ENCODE measurements around the gene PIP4K2A.

PIP4K2A gene

DNA sequence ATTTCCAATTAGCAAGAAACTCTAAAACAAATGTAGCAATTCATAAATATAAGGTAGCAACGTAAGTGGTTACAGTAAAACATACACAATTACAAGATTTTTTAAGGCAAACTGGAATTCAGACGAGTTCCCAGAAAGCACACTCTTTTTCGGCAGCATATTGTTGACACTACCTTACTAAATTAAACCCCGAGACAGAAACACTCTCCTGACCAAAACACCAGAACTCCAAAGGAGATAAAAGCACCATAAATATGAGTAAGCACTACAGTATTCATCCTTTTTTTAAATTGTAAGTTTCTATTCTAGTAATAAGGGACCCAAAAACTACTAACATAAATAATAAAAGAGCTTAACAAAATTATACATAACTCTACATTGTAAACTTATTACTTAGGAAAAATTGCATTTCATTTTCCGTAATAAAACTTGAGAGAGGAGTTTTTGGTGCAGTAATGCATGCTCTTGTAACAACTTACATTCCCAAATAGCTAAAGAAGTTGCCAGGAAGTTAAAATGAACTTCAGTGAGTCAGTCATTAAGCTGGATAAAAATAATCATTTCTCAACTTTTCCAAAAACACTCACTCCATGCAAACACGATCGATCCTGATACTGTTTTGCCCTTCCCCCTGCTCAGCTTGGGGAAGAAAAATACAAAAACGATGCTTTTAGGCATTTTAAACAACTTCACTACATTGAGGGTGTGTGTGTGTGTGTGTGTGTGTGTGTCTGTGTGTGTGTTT is 2.0 kb downstream of the PIP4K2A start:
- H3K4me3 Mint-ChIP-seq: peak overlapping the region; percentile 92
- H3K27me3 Mint-ChIP-seq: no peaks in the 10 kb centered on the region
- H3K36me3 Mint-ChIP-seq (ENCODE audit: low read depth): peaks cover 23% of the 10 kb centered on the region
- H3K9me3 Mint-ChIP-seq: no peaks in the 10 kb centered on the region
- H3K4me1 Mint-ChIP-seq (ENCODE audit: low read depth): peaks cover 55% of the 10 kb centered on the region
- peak overlapping the region; percentile 89 for H3K27ac Mint-ChIP-seq

DNA sequence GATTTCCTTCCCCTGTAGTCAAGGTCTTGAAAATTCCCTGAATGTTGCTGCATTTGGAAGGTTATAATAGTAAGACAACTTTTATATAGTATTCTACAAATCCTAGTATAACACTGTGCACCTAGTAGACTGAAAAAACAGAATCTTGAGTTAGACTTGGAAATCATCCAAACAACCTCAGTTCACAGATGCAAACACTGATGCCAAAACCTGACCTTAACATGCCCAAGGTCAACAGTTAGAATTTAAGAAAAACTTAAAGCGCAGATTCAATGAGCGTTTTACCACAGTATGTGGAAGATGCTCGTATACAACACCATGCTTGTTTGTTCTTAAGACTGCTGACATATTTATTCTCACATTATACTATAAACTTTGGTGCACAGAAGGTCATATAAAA is 3.0 kb downstream of the PIP4K2A start:
- no peaks in the 10 kb centered on the region for H3K27me3 Mint-ChIP-seq
- peaks cover 64% of the 10 kb centered on the region for H3K4me1 Mint-ChIP-seq (ENCODE audit: low read depth)
- peaks cover 3% of the 10 kb centered on the region for H3K9me3 Mint-ChIP-seq

DNA sequence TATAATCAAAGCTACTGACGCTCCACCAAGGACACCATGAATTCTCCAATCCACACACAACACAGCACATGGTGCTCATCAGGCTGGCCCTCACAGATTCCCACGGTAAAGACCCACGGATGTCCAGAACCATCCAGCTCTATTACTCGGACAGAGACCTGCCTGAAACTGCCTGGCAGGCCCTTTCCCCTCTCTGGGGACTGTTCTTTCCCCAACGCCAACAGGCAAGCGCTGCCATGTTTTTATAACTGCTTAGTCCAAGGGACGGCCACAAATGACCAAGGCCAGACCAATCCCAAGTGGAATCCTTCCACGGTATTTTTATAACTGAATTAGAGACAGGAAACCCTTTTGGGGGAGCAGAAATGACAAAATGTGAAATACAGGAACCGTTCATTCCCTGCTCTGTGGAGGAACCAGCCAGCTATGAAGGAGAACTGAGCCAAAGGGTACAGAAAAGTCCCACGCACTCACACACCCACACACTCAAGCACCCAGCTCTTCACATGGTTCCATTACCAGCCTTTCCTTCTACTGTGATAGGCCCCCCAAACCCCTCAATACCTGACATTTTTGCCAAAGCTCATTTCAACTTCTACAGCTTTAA is 4.1 kb downstream of the PIP4K2A start:
- Mint-ChIP-seq H3K4me1 (ENCODE audit: low read depth) (peaks cover 74% of the 10 kb centered on the region), H3K4me3 (peak overlapping the region; percentile 92), H3K9me3 (peaks cover 6% of the 10 kb centered on the region), H3K36me3 (ENCODE audit: low read depth) (peaks cover 39% of the 10 kb centered on the region), H3K27ac (peak overlapping the region; percentile 74), H3K27me3 (no peaks in the 10 kb centered on the region)

More for the DNA sequence above, 3.0 kb downstream of the PIP4K2A start:
- Mint-ChIP-seq H3K27ac (peak overlapping the region; percentile 59), H3K4me3 (peak overlapping the region; percentile 92), H3K36me3 (ENCODE audit: low read depth) (peaks cover 30% of the 10 kb centered on the region)

DNA sequence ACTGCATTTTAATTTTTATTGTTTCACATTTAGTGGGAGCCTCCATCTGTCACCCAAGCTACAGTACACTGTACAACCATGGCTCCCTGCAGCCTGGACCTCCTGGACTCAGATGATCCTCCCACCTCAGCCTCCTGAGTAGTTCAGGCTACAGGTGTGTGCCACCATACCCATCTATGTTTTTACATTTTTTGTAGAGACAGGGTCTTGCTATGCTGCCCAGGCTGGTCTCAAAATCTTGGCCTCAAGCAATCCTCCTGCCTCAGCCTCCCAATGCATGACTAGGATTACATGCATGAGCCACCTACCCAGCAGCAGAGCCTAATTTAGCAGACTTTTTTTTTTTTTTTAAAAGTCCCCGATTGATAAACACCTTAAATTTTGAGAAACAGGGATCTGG is 5.6 kb downstream of the PIP4K2A start:
- Mint-ChIP-seq H3K36me3 (ENCODE audit: low read depth) (peaks cover 46% of the 10 kb centered on the region), H3K27ac (peak overlapping the region; percentile 23), H3K4me3 (no peak overlapping the region), H3K27me3 (no peaks in the 10 kb centered on the region), H3K4me1 (ENCODE audit: low read depth) (peaks cover 85% of the 10 kb centered on the region), H3K9me3 (peaks cover 6% of the 10 kb centered on the region)

DNA sequence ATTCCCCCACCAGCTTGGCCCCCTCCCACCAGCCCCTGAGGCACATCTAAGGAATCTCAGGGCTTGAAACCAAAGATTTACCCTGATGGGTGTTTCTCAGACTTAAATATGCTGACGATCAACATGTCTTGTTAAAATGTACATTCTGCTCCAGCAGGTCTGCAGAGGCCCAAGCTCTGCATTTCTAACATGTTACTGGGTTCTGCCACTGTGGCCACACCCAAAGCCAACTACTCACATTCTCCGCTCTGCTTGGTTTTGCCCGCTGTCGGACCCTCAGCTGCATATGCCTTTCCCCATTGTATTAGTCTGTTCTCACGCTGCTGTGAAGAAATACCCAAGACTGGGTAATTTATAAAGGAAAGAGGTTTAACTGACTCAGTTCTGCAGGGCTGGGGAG is 8.9 kb downstream of the PIP4K2A start:
- peaks cover 6% of the 10 kb centered on the region for H3K9me3 Mint-ChIP-seq
- H3K27ac Mint-ChIP-seq: peak overlapping the region; percentile 78
- H3K36me3 Mint-ChIP-seq (ENCODE audit: low read depth): peaks cover 59% of the 10 kb centered on the region
- H3K27me3 Mint-ChIP-seq: no peaks in the 10 kb centered on the region
- peak overlapping the region; percentile 37 for H3K4me3 Mint-ChIP-seq
- H3K4me1 Mint-ChIP-seq (ENCODE audit: low read depth): peaks cover 96% of the 10 kb centered on the region

DNA sequence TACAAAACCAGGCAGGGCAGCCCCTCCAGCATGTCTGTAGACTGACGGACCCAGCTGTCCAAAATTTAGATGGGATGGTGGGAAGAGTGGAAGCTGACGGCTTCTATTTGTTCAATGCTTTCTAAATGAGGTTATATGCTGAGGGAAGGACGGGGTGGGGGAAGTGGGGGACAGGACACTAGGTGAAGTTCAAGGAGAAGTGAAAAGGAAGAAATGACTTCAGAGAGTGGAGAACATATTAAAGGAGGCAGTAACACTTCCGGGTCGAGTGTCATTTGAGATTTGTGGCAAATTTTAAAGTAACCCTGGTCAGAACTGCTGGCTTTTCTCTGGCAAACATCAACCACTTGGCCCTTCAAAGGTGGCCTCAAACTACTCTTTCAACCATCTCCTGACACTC is 9.4 kb downstream of the PIP4K2A start:
- peaks cover 96% of the 10 kb centered on the region for H3K4me1 Mint-ChIP-seq (ENCODE audit: low read depth)
- H3K4me3 Mint-ChIP-seq: peak overlapping the region; percentile 12
- H3K27me3 Mint-ChIP-seq: no peaks in the 10 kb centered on the region
- peaks cover 56% of the 10 kb centered on the region for H3K36me3 Mint-ChIP-seq (ENCODE audit: low read depth)
- H3K27ac Mint-ChIP-seq: peak overlapping the region; percentile 78
- H3K9me3 Mint-ChIP-seq: peaks cover 6% of the 10 kb centered on the region

DNA sequence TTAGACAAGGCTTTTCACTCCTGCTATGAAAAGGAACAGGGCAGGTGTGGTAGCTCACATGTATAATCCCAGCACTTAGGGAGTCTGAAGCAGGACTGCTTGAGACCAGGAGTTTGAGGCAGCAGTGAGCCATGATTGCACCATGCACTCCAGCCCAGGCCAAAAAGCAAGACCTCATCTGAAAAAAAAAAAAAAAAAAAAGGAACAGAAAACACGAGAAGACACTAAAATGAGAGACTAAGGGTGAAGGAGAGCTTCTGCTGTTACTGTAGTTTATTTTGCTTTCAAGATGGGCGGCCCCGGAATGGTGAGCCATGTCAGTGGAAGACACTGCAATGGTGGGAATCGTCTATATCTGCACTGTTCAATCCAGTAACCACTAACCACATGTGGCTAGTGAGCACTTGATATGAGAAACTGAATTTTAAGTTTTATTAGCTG is 9.9 kb downstream of the PIP4K2A start:
- H3K4me1 Mint-ChIP-seq (ENCODE audit: low read depth): peaks cover 96% of the 10 kb centered on the region
- peak overlapping the region; percentile 5 for H3K4me3 Mint-ChIP-seq
- H3K9me3 Mint-ChIP-seq: peaks cover 6% of the 10 kb centered on the region
- H3K36me3 Mint-ChIP-seq (ENCODE audit: low read depth): peaks cover 51% of the 10 kb centered on the region
- H3K27ac Mint-ChIP-seq: peak overlapping the region; percentile 78
- no peaks in the 10 kb centered on the region for H3K27me3 Mint-ChIP-seq

DNA sequence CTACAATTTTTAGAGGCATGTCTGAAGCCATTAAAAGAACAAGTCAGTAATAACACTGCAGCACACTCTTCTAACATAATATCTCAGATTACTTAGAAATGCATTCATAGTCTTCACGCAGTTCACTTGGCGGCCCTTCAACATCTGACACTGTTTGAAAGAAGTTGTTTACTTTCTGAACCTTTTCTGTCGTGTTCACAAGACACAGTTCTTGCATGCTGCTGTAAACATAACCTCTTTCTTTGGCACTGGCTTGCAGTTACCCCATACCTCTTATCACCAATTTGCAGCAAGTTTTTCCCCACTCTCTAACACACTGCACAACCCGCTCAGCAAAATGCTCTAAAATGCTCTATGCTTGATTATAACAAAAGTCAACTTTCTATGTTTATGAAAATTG is 12.0 kb downstream of the PIP4K2A start:
- peaks cover 35% of the 10 kb centered on the region for H3K36me3 Mint-ChIP-seq (ENCODE audit: low read depth)

DNA sequence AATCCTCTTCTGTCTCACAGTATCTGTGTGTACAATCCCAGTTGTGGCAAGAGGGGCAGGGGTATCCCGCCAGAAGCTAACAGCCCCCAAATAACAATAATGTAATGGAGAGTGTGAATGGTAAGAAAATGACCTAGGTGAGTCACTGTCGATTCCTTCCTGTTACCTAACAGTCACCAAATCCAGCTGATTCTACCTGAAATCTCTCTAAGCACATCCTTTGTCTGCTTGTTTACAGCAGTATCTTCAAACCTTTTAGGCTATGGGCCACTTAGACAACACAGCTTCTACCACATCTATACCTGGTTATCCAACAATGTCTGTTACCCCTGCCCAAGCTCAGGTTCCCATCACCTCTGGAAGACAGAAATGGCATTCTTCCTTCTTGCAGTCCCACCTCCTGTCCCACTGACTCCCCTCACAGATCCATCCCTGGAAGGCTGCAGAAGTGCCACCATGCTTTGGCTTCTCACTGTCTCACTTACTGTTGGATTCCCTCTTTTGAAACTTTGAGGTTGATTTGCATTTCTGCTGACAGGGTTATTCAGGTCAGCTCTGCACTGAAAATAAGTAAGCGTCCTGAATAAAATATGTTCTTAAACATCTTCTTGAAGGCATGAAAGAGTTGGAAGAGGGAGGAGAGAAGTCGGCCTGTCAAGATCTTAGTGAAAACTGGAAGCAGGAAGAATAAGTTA is 13.1 kb downstream of the PIP4K2A start:
- Mint-ChIP-seq H3K4me1 (ENCODE audit: low read depth) (peaks cover 93% of the 10 kb centered on the region), H3K27ac (peak overlapping the region; percentile 84), H3K27me3 (no peaks in the 10 kb centered on the region), H3K4me3 (no peak overlapping the region), H3K9me3 (peaks cover 2% of the 10 kb centered on the region), H3K36me3 (ENCODE audit: low read depth) (peaks cover 28% of the 10 kb centered on the region)

More for the DNA sequence above, 12.0 kb downstream of the PIP4K2A start:
- H3K4me1 Mint-ChIP-seq (ENCODE audit: low read depth): peaks cover 95% of the 10 kb centered on the region
- H3K9me3 Mint-ChIP-seq: peaks cover 6% of the 10 kb centered on the region
- no peak overlapping the region for H3K27ac Mint-ChIP-seq
- H3K27me3 Mint-ChIP-seq: no peaks in the 10 kb centered on the region
- H3K4me3 Mint-ChIP-seq: no peak overlapping the region

DNA sequence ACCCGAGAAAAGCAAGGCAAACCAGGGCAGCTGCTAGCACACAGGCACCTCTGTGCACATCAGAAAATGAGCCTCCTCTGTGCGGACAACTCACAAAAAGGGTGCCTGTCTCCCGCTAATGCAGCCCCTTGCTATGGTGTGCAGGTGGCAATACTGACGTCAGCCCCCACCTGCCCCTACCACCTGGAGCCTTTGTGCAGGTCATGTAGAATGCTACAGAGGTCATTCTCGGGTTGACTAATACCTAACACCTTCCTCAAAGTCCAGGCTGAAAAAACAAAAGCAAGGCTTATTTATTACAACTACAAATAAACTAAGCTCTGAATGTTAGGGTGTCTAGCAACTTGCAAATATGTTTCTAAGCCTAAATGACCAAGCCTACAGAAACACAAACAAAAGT is 13.9 kb downstream of the PIP4K2A start:
- Mint-ChIP-seq H3K27me3 (no peaks in the 10 kb centered on the region), H3K27ac (peak overlapping the region; percentile 84), H3K4me3 (no peak overlapping the region), H3K4me1 (ENCODE audit: low read depth) (peaks cover 93% of the 10 kb centered on the region), H3K9me3 (no peaks in the 10 kb centered on the region), H3K36me3 (ENCODE audit: low read depth) (peaks cover 20% of the 10 kb centered on the region)

DNA sequence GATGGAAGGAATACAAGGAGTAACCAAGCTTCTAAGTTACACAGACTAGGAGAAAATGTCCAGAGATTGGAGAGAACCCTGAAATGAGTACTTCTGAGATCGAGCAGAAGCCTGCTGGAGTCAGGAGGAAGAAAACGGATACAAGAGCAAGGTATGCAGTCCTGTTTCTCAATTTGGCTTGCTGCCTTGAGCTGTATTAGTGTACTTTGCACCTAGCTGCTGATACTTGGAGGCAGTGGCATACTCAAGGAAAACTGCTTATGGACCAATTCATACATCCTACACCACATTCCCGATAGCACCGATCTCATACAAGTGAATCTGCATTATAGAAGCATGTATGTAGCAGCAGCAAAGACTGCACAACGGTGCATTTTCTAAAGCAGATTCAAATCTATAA is 14.4 kb downstream of the PIP4K2A start:
- H3K27ac Mint-ChIP-seq: no peak overlapping the region
- H3K4me3 Mint-ChIP-seq: no peak overlapping the region
- peaks cover 93% of the 10 kb centered on the region for H3K4me1 Mint-ChIP-seq (ENCODE audit: low read depth)

DNA sequence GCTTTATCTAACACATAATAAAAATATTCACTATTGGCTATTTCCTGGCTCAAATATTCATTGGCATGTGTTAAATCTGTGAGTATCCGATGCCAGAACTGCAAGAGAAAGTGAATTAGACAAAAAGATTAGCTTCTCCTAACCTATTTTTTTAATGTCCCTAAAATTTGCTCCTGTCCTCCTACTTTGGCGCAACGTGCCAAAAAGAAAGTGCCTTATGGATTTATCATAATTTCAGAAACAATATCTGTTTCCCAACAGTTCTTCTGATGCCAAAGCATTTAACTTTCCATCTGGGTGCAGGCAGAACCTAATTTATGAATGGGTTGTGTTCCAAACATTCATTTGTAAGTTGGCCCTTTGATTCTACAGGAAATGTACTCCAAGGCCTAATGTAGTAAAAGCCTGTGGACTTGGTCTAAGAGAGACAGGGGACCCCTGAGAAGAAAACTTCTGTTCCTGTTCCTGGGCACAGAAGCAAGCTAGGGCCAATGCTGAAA is 15.4 kb downstream of the PIP4K2A start:
- Mint-ChIP-seq H3K4me1 (ENCODE audit: low read depth) (peaks cover 93% of the 10 kb centered on the region), H3K27me3 (no peaks in the 10 kb centered on the region), H3K27ac (peak overlapping the region; percentile 1), H3K9me3 (no peaks in the 10 kb centered on the region), H3K36me3 (ENCODE audit: low read depth) (peaks cover 15% of the 10 kb centered on the region), H3K4me3 (no peak overlapping the region)

More for the DNA sequence above, 14.4 kb downstream of the PIP4K2A start:
- Mint-ChIP-seq H3K9me3 (no peaks in the 10 kb centered on the region), H3K36me3 (ENCODE audit: low read depth) (peaks cover 18% of the 10 kb centered on the region), H3K27me3 (no peaks in the 10 kb centered on the region)

DNA sequence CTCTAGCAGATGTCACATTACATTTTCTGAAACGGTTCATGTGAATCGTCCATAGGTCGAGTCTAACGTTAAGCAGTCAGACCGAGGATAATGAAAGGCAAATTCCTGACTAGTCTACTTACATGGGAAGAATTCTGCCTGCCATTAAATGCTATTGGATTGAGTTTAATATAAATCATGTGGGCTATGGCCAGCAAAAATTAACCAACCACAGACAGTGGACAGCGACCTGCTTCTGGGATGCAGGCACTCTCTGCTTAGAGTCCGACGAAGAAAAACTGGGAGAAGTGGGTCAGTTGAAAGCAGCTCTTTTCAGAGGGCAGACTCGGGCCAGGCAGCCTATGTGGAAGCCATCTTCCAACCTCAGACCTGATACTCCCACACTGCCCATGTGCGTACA is 16.6 kb downstream of the PIP4K2A start:
- Mint-ChIP-seq H3K9me3 (no peaks in the 10 kb centered on the region), H3K27me3 (no peaks in the 10 kb centered on the region), H3K4me3 (no peak overlapping the region), H3K4me1 (ENCODE audit: low read depth) (peaks cover 95% of the 10 kb centered on the region), H3K36me3 (ENCODE audit: low read depth) (peaks cover 14% of the 10 kb centered on the region), H3K27ac (no peak overlapping the region)

DNA sequence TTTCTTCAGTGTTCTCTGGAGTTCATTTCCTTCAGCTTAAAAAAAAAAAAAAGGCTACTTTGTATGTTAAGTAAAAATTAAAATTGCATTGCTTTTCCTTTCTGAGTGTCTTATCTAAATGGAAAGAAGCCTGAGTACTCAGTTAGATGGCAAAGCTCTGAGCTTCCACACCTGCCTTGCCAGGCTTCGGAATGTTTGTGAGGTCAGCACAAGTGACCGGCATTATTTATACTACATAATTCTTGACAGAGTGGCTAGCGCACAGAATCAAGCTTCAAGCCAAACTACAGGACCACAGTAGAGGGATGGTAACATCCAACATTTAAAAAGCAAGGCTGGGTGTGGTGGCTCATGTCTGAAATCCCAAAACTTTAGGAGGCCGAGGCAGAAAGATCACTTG is 17.3 kb downstream of the PIP4K2A start:
- Mint-ChIP-seq H3K27ac (peak overlapping the region; percentile 61), H3K27me3 (no peaks in the 10 kb centered on the region), H3K9me3 (no peaks in the 10 kb centered on the region), H3K4me1 (ENCODE audit: low read depth) (peaks cover 95% of the 10 kb centered on the region), H3K36me3 (ENCODE audit: low read depth) (peaks cover 14% of the 10 kb centered on the region), H3K4me3 (no peak overlapping the region)

DNA sequence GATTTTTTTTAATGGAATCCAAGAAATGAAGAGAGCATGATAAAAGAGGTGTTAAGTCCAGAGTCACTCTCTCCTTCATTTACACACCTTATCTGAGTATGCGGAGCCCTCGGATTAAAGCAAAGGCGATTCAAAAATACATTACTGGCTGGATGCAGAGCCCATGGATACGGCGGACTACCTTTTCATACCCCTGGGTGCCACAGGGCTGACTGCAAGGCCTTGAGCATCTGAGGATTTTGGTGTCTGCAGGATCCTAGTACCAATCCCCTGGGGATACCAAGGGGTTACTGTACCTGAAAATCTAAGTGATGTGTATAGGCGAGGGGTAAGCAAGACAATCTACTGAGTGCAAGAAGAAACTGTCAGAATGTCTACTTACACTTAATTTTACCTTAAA is 20.5 kb downstream of the PIP4K2A start:
- H3K27me3 Mint-ChIP-seq: no peaks in the 10 kb centered on the region
- peaks cover 95% of the 10 kb centered on the region for H3K4me1 Mint-ChIP-seq (ENCODE audit: low read depth)
- peaks cover 14% of the 10 kb centered on the region for H3K36me3 Mint-ChIP-seq (ENCODE audit: low read depth)
- peak overlapping the region; percentile 95 for H3K27ac Mint-ChIP-seq
- H3K9me3 Mint-ChIP-seq: no peaks in the 10 kb centered on the region
- peak overlapping the region; percentile 66 for H3K4me3 Mint-ChIP-seq

Measured in stimulated activated naive CD8-positive, alpha-beta T cell treated with anti-CD3 and anti-CD28 coated beads, Interleukin-15, Interleukin-2, amounts not matched to agents 100 ng/mL and 50 ng/mL, for 24 hours (primary cell).